GM19238 (cell line): ENCODE data around the gene FAT2.
"Not testable (repeated sequence)": the region's sequence is repeated elsewhere in the genome, so short reads cannot be mapped to it uniquely, and the experiment has no call there.

Experiments
- DNase-seq: peaks from one replicate; pipeline ENCODE4 v3.0.0; 2011; ENCODE audit warnings: low spot score; ENCODE audit not compliant: insufficient read length

The FAT2 gene

GRCh38 chr5:151615431-151615830 is 24.3 kb upstream of the FAT2 start:
- no peak for DNase-seq

DNA sequence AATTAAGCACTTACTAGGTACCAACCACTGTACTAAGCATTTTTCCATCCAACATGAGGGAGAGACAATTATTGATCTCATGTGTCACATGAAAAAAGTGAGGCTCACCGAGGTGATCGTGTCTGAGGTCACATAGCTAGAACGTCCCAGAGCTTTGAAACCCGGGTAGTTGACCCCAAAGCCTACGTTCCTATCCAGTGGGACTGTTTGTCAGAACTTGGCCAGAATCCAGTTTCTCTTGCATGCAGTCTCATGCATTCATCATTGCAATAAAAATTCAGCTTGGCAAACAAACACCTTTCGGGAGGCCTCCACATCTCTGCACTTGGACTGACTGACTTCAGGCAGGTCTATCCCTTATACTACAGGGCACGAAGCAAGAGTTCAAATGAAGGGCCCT is 23.4 kb upstream of the FAT2 start:
- DNase-seq: no peak

- peak; percentile 47 for DNase-seq
These were observed 21.7 kb upstream of the FAT2 start for GRCh38 chr5:151612689-151613427.

GRCh38 chr5:151611127-151611775 is 20.1 kb upstream of the FAT2 start:
- no peak for DNase-seq

DNA sequence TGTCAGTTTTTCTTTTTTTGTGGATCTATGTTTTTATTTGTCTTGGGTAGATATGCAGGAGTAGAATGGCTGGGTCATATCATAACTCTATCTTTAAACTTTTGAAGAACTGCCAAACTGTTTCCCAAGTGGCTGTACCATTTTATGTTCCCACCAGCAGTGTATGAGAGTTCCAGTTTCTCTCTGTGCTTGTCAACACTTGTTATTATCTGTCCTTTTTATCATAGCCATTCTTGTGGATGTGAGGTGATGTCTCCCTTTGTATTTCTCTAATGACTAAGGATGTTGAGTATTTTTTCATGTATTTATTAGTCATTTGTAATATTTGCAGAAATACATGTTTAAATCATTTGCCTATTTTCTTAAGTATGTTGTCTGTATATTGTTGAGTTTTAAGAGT is 17.4 kb upstream of the FAT2 start:
- DNase-seq: no peak

DNA sequence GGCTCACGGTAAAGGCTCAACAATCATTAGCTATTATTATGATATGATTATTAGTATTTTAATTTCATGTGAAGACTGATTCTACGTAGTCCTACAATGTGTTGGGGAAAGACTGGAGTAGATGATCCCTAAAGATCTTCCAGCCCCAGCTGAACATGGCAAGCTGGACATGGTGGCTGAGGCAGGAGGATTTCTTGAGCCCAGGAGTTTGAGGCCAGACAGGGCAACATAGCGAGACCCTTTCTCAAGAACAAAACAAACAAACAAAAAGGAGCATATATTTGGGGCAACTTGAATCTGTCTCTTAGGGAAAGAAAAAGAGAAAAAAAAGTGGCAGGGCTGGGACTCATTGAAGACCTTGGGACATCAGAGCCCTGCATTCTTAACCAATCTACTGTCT is 16.2 kb upstream of the FAT2 start:
- DNase-seq: no peak

DNA sequence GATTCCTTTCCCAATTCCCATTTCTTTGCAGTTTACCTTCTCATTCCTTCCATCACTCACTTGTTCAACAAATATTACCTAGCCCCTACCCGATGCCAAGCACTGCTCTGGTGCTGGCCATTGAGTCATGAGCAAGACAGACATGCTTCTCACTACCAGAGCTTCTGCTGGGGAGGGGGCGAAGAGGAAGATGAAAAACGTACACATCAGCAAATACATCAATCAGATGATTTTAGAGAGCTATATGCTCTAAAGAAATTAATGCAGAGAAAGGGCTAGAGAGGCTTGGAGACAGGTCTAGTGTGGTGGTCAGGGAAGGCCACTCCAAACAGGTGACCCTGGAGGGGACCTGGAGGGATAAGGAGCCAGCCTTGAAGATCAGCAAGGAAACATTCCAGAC is 14.4 kb upstream of the FAT2 start:
- no peak for DNase-seq

DNA sequence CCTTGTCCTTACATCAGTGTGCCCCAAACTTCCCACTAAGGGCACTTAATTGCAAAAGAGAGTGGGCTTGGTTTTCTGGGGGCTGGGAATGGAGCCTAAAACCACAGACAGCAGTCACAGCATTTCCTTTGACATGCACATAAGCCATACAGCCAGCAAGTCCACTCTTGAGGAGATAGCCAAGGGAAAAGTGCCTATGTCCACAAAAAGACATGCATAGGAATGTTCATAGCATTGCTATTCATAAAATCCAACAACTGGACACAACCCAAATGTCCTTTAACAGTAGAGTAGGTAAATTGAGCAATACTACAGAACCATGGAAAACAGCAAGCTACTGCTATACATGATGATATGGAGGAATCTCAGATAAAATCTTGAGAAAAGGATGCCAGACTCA is 11.7 kb upstream of the FAT2 start:
- no peak for DNase-seq

DNA sequence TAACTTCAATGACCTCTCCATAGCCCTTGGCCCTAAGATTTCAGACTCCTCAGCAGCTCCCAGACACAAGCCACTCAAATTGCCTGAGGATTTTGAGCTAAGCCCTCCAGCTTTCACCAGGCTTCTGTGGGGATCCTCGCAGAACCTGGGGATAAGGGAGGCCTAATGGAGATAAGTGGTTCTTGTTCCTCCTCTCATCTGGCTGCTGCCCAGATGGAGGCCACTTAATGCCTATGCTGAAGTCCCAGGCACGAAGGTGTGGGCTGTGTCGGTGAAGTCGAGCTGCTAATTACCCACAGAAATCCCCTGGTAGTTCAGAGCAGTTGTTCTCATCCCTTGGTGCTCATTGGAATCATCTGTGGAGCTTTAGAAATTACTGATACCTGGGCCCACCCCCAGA is 10.3 kb upstream of the FAT2 start:
- no peak for DNase-seq

DNA sequence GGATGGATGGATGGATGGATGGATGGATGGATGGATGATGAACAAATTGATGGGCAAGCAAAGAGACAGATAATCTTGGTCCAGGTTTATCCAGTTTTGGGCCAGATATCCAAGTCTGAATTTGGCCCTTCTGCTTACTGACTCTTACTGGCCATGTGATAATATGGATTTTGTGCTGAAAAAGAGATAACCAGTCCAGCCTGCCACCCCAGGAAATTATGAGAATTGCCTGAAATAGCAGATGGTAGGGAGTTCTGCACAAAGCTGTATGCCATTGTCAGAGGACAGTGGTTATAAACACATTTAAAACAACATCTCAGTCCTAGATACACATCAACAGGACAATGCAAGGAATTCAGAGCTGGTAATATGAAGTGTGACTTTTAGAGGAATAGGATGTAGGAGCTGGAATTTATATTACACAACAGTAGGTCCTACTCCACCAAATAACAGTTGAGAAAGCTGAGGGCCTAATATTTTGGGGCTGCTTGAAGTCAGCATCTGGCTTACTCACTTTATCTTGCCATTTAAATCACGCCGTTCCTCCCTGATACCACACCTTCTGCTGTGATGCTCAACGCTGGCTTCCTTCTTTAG is 9.0 kb upstream of the FAT2 start:
- no peak for DNase-seq

GRCh38 chr5:151598984-151599383 is 7.9 kb upstream of the FAT2 start:
- no peak for DNase-seq

- DNase-seq: no peak
These were observed 7.4 kb upstream of the FAT2 start for GRCh38 chr5:151598549-151598948.

DNA sequence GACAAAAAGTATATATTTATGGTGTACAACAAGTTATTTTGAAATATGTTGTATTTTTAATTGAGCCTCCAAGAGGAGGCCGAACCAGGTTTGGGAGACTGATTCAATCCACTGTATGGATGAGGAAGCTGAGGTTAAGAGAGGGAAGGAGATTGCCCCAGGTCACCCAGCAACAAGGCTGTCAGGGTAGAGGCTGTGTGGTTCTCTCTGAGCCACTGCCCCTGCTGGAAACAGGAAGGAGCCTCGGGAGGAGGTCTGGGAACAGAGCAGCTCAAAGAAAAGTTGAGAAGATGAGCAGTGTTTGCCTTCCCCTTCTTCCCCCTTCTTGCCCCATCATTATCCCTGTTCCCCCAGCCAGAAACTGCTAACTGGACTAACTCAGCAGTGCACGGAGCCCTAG is 6.6 kb upstream of the FAT2 start:
- DNase-seq: no peak

- DNase-seq: no peak
These were observed 5.9 kb upstream of the FAT2 start for GRCh38 chr5:151596828-151597539.

DNA sequence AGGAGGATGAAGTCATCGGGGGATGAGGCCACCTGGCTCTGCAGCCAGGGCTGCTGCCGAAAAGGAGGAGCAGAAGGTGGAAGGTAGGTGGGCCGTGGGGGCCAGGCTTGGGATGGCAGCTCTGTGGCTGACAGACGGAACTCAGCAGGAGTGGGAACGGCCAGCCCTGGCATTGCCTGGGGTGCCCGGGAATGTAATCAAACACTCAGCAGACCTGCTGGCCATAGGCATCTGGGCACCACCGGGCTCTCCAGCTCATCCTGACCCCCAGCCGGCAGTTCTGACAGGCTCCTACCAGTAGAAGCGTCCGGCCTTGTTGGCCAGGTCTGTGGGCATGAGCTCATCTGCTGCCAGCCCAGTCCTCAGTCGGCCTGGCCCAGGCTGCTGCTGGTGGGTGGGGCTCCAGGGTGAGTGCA is 4.3 kb upstream of the FAT2 start:
- DNase-seq: no peak

DNA sequence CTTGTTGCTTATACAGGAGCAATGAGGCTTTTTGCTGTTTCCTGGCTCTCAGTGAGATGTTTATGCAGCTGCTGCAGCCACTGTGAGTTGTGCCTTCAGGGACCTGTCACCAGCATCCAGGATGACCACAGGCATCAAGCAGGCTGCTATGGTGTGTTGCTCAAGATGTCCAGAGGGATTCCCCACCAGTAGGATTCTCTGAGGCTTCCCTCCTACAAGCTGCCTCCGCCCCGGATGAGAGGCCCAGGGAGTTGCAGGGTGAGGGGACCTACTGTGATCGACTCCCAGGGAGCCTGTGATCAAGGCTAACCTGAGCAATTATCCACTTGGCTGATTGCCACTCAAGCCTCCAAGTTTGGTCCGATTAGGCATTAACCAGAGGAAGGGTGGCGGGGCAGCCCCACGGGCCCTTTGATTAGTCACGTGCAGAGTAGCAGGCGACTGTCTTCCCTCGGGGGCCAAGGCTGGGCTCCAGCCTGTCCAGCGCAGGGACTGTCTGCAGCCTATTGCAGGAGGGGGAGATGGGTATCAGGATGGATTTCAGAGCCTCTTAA is 1.8 kb upstream of the FAT2 start:
- DNase-seq: peak; percentile 19

GRCh38 chr5:151589878-151590570 is 1.1 kb downstream of the FAT2 start:
- no peak for DNase-seq

DNA sequence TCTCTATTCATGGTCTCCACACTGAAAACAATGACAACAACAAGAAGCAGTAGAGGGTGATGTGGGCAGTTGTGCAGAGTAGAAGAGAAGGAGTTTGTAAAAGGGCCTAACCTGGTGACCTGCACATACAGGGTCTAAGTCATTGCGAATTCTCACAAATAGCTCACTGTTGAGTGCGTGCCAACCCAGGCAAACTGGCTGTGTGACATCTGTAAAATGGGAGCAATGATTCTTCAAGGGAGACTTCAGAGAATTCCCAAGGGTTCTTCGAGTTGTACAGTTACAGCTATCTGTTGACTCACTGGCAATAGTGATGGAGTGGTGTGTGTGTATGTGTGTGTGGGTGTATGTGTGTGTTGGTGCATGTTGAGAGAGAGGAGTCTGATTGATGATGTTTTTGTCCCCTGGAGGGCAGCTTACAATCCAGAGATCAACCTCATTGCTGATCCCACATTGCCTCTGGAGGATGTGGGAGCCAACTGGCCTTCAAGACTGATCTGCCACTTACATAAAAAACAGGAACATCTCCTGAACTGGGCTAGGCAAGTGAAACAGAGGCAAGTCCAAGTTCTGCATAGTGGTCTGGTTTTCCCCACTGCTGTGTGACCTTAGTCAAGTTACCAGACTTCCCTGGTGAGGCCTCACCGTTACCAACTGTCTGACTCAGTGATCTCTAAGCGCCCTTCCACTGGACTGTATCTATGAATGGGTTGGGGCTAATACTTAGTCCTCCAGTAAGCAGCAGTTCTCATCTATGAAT is 3.2 kb downstream of the FAT2 start:
- no peak for DNase-seq

DNA sequence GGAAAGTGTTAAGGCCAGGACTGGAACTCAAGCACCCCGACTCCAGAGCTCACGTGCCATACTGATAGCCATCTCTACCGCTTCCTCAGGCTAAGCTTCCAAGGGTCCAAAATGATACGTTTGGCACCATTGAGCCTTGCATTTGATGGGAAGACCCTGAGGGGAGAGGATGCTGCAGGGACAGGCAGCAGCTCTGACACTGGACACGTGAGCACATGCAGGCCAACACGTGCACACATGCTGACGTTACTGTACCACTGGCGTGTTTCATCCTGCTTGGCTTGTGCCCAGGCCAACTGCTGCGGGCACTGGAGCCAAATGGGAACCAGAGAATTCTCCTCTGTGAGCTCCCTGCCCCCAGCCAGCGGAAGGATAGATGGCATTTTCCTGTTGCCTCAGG is 5.2 kb downstream of the FAT2 start:
- DNase-seq: no peak

- DNase-seq: not testable (repeated sequence)
These were observed 5.8 kb downstream of the FAT2 start for GRCh38 chr5:151585344-151585743.
